HG03521 (cell line): ENCODE data around the gene OR10H1.
"Not testable (repeated sequence)": the region's sequence is repeated elsewhere in the genome, so short reads cannot be mapped to it uniquely, and the experiment has no call there.

Experiments
- ATAC-seq: cut with Tn5 transposase; IDR thresholded peaks from one replicate; pipeline ENCODE4 v1.9.1; 2021; ENCODE audit warnings: mild to moderate bottlenecking, moderate library complexity; ENCODE audit not compliant: unreplicated experiment

Gene OR10H1

GRCh38 chr19:15815306-15815705 lies at the start of gene OR10H1:
TSS of gene OR10H1 (minus strand) at chr19:15815664. CDS start at chr19:15808037, 7,627 bp downstream.
- ATAC-seq = no peak

GRCh38 chr19:15864824-15865223 lies 49.4 kb upstream of the OR10H1 start:
- ATAC-seq = no peak

GRCh38 chr19:15863272-15863671 lies 47.8 kb upstream of the OR10H1 start:
- no peak for ATAC-seq

GRCh38 chr19:15862444-15862843 lies 47.0 kb upstream of the OR10H1 start:
- ATAC-seq = no peak

GRCh38 chr19:15860522-15860921 lies 45.1 kb upstream of the OR10H1 start:
- ATAC-seq = no peak

GRCh38 chr19:15859187-15859586 lies 43.7 kb upstream of the OR10H1 start:
- ATAC-seq = no peak

- no peak for ATAC-seq
Observed at GRCh38 chr19:15850385-15850784, 34.9 kb upstream of the OR10H1 start.

GRCh38 chr19:15846923-15847322 lies 31.5 kb upstream of the OR10H1 start:
- ATAC-seq = no peak

- not testable (repeated sequence) for ATAC-seq
Observed at GRCh38 chr19:15843894-15844222, 28.4 kb upstream of the OR10H1 start.

GRCh38 chr19:15843203-15843893 lies 27.9 kb upstream of the OR10H1 start:
- no peak for ATAC-seq

- ATAC-seq = no peak
Observed at GRCh38 chr19:15841875-15842569, 26.6 kb upstream of the OR10H1 start.

- no peak for ATAC-seq
Observed at GRCh38 chr19:15840833-15841232, 25.4 kb upstream of the OR10H1 start.

- ATAC-seq = not testable (repeated sequence)
Observed at GRCh38 chr19:15839888-15840287, 24.4 kb upstream of the OR10H1 start.

- no peak for ATAC-seq
Observed at GRCh38 chr19:15838351-15838750, 22.9 kb upstream of the OR10H1 start.

GRCh38 chr19:15837221-15837731 lies 21.8 kb upstream of the OR10H1 start:
- ATAC-seq = peak; percentile 6

- ATAC-seq = peak; percentile 94
Observed at GRCh38 chr19:15836330-15837220, 21.1 kb upstream of the OR10H1 start.

- not testable (repeated sequence) for ATAC-seq
Observed at GRCh38 chr19:15835565-15836329, 20.3 kb upstream of the OR10H1 start.

GRCh38 chr19:15834232-15834631 lies 18.8 kb upstream of the OR10H1 start:
- ATAC-seq = not testable (repeated sequence)

- no peak for ATAC-seq
Observed at GRCh38 chr19:15831626-15832025, 16.2 kb upstream of the OR10H1 start.

GRCh38 chr19:15829786-15830185 lies 14.3 kb upstream of the OR10H1 start:
- ATAC-seq = no peak

GRCh38 chr19:15829306-15829698 lies 13.8 kb upstream of the OR10H1 start:
- no peak for ATAC-seq
